GM18858 (cell line): ENCODE results near the gene FRMPD4.

Experiments
- ATAC-seq: cut with Tn5 transposase; IDR thresholded peaks from one replicate; pipeline ENCODE4 v1.9.1; 2021; ENCODE audit not compliant: unreplicated experiment

The FRMPD4 gene

GRCh38 chrX:12360383-12360782 lies 222.1 kb downstream of the FRMPD4 start:
- no peak for ATAC-seq

GRCh38 chrX:12360986-12361598 lies 222.8 kb downstream of the FRMPD4 start:
- no peak for ATAC-seq

GRCh38 chrX:12363216-12363615 lies 224.9 kb downstream of the FRMPD4 start:
- no peak for ATAC-seq

GRCh38 chrX:12366440-12366839 lies 228.2 kb downstream of the FRMPD4 start:
- no peak for ATAC-seq

- ATAC-seq = no peak
Measured at GRCh38 chrX:12367254-12367653, 229.0 kb downstream of the FRMPD4 start.

DNA sequence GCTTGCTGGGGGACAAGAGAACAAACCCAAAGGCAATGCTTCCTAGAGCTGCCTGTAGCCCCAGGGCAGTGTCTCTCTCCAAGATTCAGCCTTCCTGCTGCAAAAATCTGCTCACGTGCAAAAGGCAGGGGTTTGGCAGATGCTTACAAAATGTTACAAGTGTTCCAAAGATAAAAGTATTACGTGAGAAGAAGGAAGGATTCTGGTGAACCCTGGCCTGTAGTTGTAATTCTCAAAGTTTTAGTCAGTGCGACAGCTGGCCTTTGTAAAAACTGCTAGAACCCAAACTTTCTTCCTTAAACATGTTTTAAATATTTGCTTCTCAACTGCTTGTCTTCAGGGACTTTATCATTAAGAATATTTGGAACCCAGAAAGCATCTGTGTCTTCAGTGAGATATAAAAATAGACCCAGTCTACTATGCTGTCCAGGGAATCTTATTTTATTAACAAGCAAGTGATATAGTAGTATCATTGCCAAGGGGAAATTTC lies 232.3 kb downstream of the FRMPD4 start:
- ATAC-seq = no peak

DNA sequence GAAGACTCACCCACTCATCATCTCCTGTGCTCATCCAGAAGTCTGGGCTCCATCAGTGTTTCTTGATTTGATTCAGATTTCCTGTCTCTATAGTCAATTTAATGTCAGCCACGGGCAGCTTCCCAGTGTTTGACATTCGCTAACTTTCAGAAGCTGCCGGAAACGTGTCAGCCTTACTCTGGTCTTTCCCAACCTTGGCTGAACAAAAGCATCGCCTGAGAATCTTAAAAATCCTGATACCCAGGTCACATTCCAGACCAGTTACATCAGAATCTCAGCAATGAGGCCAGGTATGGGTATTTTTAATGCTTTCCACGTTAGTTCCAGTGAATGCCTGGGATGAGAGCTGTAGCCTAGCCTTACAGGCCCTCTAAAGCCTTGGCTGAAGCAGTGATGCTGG lies 233.8 kb downstream of the FRMPD4 start:
- no peak for ATAC-seq

DNA sequence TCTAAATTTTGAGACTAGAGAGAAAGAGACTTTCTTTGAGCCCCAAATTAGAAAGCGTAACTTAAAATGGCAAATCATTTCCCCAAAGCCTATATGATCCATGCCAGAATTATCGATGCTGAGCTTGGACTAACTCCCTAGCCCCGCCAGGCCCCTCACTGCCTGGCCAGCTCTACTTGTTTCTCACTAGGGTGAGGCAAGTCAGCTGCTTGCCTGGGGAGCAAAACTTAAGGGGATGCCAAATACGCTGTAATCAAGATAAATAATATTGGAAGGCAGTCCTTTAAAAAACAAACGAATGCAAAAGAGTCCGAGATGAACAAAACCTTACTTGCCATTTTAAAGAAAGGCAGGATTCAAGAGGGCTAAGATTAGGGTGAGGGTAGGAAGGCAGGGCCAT lies 236.0 kb downstream of the FRMPD4 start:
- no peak for ATAC-seq

DNA sequence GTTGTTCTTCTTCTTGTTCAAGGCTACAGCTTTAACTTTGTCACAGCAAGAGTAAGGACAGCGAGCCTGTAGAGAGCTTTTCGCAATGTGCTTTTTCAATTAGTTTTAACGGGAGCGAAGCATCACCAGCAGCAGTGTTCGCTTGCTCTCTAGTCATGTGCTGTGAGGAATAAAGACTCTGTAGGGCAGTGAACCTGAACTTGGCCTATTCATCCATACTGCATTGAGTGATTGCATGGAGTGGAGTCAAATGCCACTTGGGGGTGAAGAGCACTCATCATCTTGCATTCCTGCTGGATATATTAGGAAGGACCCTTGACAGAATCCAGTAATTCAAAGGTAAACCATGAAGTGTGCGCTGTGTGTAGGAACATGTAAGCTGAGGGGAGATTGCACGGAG lies 240.0 kb downstream of the FRMPD4 start:
- ATAC-seq = no peak

GRCh38 chrX:12378706-12379105 lies 240.4 kb downstream of the FRMPD4 start:
- ATAC-seq = no peak

- ATAC-seq = no peak
Measured at GRCh38 chrX:12379671-12380070, 241.4 kb downstream of the FRMPD4 start.

DNA sequence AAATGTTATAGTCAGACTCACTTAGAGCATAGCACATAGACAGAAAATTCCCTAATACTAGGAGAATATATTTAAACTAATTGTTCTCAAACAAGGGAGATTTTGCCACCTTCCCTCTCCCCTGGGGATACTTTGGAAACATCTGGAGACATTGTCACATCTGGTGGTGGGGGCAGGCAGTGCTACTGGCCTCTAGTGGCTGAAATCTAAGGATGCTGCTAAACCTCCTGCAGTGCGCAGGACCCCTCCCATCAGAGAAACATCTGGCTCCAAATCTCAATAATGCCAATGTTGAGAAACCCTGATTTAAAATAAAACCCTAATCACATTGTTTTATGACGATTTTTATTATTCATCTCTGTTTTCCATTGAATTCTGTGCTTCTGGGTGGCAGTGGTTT lies 244.9 kb downstream of the FRMPD4 start:
- no peak for ATAC-seq

DNA sequence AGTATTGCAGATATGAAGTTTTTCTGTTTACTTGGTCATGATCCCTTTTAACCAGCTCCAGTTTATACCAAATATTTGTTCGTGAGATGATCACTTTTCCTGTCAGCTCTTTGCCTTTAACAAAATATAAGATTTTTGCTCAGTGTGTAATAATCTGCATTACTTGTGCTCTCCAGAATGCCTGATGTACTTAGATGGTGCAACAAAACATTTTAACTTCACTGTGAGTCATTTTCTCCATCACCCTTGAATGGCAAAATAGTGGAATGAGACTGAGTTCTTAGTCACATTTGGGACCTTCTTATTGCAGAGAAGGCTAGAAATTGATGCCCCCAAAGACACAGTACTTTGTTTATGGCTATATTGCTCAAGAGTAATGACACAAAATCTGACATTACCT lies 252.0 kb downstream of the FRMPD4 start:
- no peak for ATAC-seq

- no peak for ATAC-seq
Measured at GRCh38 chrX:12396584-12396983, 258.3 kb downstream of the FRMPD4 start.

DNA sequence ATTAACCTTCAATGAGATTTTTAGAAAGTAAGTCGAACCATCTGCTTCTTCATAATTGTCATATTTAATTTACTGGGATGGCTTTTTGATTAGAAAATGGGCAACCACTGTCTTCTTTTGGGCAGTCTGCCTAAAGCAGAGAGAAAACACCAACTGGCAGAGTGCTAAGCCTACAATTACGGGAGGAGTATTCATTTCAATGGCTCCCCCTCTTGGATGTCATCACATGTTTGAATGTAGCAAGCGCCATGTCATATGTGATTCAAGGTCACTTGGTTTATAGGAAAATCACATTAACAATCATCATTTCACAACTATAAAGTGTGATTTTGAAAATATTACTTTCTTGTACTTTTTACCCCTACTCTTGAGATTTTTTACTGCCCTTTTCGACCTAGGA lies 261.9 kb downstream of the FRMPD4 start:
- ATAC-seq = no peak

GRCh38 chrX:12401252-12401651 lies 263.0 kb downstream of the FRMPD4 start:
- ATAC-seq = no peak

- no peak for ATAC-seq
Measured at GRCh38 chrX:12403474-12404082, 265.3 kb downstream of the FRMPD4 start.

GRCh38 chrX:12405306-12405705 lies 267.0 kb downstream of the FRMPD4 start:
- ATAC-seq = no peak

DNA sequence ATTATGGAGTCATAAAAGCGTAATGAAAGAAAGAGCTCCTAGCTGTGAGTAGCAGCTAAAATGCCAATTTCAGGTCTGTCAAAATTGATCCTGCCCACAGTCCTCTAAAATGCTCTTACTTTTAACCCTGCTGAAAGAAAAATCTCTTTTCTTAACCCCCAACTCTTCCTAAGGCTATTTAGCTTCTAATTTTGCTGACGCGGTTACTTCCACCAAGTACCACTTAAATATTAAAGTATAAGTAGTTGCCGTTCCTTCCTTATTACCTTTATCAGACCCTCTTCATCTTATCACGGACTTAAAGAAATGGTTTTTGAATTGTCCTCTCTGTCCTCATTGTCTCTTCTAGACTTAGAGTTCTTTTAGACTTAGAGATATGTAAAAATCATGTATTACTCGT lies 272.2 kb downstream of the FRMPD4 start:
- no peak for ATAC-seq

GRCh38 chrX:12411831-12412230 lies 273.6 kb downstream of the FRMPD4 start:
- no peak for ATAC-seq

GRCh38 chrX:12412561-12412960 lies 274.3 kb downstream of the FRMPD4 start:
- ATAC-seq = no peak

DNA sequence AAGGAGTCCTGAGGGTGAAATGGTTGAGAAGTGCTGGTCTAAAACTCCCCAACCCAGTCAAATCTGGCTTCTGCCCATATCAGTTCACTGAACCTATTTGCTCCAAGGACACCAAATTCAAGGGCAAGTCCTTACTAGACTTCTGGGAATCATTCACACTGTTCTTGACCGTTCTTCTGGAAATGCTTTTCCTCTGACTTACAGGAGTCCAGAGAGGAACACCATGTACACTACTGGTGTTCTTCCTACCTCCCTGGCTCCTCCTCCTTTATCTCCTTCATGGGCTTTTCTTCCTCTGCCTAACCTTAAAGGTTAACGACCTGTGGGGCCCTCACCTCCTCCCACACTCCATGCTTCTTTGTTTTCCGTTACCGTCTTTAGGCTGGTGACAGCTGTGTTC lies 281.3 kb downstream of the FRMPD4 start:
- no peak for ATAC-seq

DNA sequence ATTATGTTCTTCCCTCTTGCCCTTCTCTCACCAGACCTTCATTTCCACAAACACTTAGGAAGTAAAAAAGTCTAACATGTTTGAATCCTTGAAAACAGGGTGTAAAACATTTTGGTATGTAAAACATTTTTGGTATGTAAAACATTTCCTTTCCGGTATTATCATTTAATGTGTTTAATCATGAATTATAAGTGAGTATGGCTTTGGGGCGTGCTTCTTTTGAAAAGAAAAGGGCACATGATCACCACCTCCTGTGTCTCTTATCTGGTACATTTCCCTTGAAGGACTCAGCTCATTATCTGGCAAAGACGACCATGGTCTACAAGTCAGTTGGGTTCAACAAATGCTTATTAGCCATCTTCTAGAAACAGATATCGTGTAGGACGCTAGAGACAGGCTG lies 283.6 kb downstream of the FRMPD4 start:
- ATAC-seq = no peak
